Activated naive CD8-positive, alpha-beta T cell treated with anti-CD3 and anti-CD28 coated beads for 36 hours (primary cell): Measurements from ENCODE around the gene TRABD2A. TPM values are rescaled to one million over a fixed set of nuclear protein-coding genes. Genes with fewer than 3 reads are reported as not detected.
"Not testable (repeated sequence)": the region's sequence is repeated elsewhere in the genome, so short reads cannot be mapped to it uniquely, and the experiment has no call there.

ENCODE experiments used
- DNase-seq: peaks from one replicate; pipeline ENCODE4 v3.0.0; 2021
- H3K27ac Mint-ChIP-seq: one replicate; pipeline ENCODE4 v1.8.0; 2022; ENCODE audit warnings: mild to moderate bottlenecking, moderate library complexity, mixed read lengths
- H3K27me3 Mint-ChIP-seq: one replicate; pipeline ENCODE4 v1.8.0; 2022; ENCODE audit warnings: mild to moderate bottlenecking, mixed read lengths
- H3K36me3 Mint-ChIP-seq: one replicate; pipeline ENCODE4 v1.8.0; 2021; ENCODE audit warnings: mild to moderate bottlenecking, mixed read lengths
- H3K4me1 Mint-ChIP-seq: one replicate; pipeline ENCODE4 v1.8.0; 2021; ENCODE audit warnings: mixed read lengths
- H3K4me3 Mint-ChIP-seq: one replicate; pipeline ENCODE4 v1.8.0; 2022; ENCODE audit warnings: mild to moderate bottlenecking, moderate library complexity, mixed read lengths
- H3K9me3 Mint-ChIP-seq: one replicate; pipeline ENCODE4 v1.8.0; 2022; ENCODE audit warnings: mixed read lengths
- total RNA-seq, 2 experiments: library from RNA; stranded (reverse); gene quantifications; one replicate each; pipeline ENCODE4 v1.2.3, GENCODE V29; 2021

The TRABD2A gene
- total RNA-seq, 2 experiments from 2014 or later = 59.2 to 61.7 TPM

- Mint-ChIP-seq H3K36me3 (peaks cover 19% of the 10 kb centered on the region), H3K4me1 (peaks cover 66% of the 10 kb centered on the region), H3K27me3 (no peaks in the 10 kb centered on the region), H3K4me3 (peak overlapping the region; percentile 47), H3K27ac (peak overlapping the region; percentile 89), H3K9me3 (peaks cover 25% of the 10 kb centered on the region)
- DNase-seq = no peak
Observed at GRCh38 chr2:84782717-84783442, 98.0 kb downstream of the TRABD2A start.

GRCh38 chr2:84781942-84782716 lies 98.8 kb downstream of the TRABD2A start:
- no peak overlapping the region for H3K4me3 Mint-ChIP-seq

GRCh38 chr2:84779781-84780180 lies 101.1 kb downstream of the TRABD2A start:
- peaks cover 59% of the 10 kb centered on the region for H3K4me1 Mint-ChIP-seq
- peaks cover 25% of the 10 kb centered on the region for H3K36me3 Mint-ChIP-seq
- no peaks in the 10 kb centered on the region for H3K27me3 Mint-ChIP-seq
- peak overlapping the region; percentile 73 for H3K27ac Mint-ChIP-seq
- peaks cover 40% of the 10 kb centered on the region for H3K9me3 Mint-ChIP-seq
- no peak overlapping the region for H3K4me3 Mint-ChIP-seq
- DNase-seq = no peak

More at GRCh38 chr2:84781942-84782716, 98.8 kb downstream of the TRABD2A start:
- Mint-ChIP-seq H3K27ac (peak overlapping the region; percentile 89), H3K36me3 (peaks cover 16% of the 10 kb centered on the region), H3K4me1 (peaks cover 66% of the 10 kb centered on the region), H3K9me3 (peaks cover 25% of the 10 kb centered on the region), H3K27me3 (no peaks in the 10 kb centered on the region)
- peak; percentile 55 for DNase-seq

GRCh38 chr2:84778911-84779690 lies 101.8 kb downstream of the TRABD2A start:
- no peak overlapping the region for H3K4me3 Mint-ChIP-seq
- peaks cover 25% of the 10 kb centered on the region for H3K36me3 Mint-ChIP-seq
- H3K27me3 Mint-ChIP-seq = no peaks in the 10 kb centered on the region
- H3K9me3 Mint-ChIP-seq = peaks cover 44% of the 10 kb centered on the region
- peak overlapping the region; percentile 73 for H3K27ac Mint-ChIP-seq
- peaks cover 52% of the 10 kb centered on the region for H3K4me1 Mint-ChIP-seq
- DNase-seq = no peak

GRCh38 chr2:84776011-84776410 lies 104.9 kb downstream of the TRABD2A start:
- Mint-ChIP-seq H3K36me3 (peaks cover 28% of the 10 kb centered on the region), H3K9me3 (peaks cover 62% of the 10 kb centered on the region), H3K27me3 (no peaks in the 10 kb centered on the region), H3K4me3 (no peak overlapping the region), H3K4me1 (peaks cover 25% of the 10 kb centered on the region), H3K27ac (no peak overlapping the region)
- no peak for DNase-seq

- H3K27me3 Mint-ChIP-seq, DNase-seq, H3K4me3 Mint-ChIP-seq, H3K27ac Mint-ChIP-seq, H3K4me1 Mint-ChIP-seq: not testable (repeated sequence)
- Mint-ChIP-seq H3K9me3 (peaks cover 52% of the 10 kb centered on the region), H3K36me3 (peaks cover 20% of the 10 kb centered on the region)
Observed at GRCh38 chr2:84773562-84773961, 107.3 kb downstream of the TRABD2A start.

Other genes with a start within 250 kb of the TRABD2A start
- 1,000 to 10,000 TPM; 1,816 to 1,884 TPM for gene TMSB10, start 24.6 kb upstream of the TRABD2A start, total RNA-seq
- gene KCMF1, start 90.1 kb upstream of the TRABD2A start, total RNA-seq = 100 to 1,000 TPM; 101 to 111 TPM